ENCODE results near the gene TMEM117.

TMEM117 gene

DNA sequence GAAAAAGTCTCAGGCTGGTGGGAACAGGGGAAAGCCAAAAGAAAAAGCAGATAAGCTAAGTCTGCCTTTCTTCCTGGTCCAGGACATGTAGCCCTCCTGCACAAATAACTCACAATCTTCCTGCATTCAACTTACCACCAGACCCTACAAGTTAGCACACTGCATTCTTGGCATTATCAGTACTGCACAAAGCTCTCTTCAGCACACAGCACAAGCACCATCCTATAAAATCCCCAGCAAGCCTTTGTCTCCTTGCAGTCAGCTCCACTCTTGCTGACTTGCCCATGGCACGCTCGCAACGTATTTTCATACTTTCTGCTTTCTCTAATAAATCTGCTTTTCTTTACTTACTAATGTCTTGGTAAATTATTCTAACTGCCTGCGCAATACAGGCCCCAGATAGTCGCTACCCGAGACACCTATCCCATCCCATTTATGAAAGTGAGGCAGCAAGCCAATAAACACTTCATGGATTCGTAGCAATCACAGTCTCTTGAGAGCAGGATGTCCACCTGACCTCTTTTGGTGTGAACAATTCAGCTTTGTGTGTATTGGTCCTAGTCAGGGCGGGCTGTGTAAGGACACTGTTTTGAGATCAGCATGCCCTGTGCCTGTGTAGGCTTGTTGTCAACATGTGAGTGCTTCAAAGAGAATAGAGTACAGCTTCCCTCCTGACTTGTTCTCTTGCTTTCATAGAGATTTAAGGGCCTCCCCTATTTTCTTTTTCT, 49.0 kb downstream of the TMEM117 start:
- no peak for DNase-seq (ENCODE audit: low read depth)

GRCh38 chr12:43887397-43887796, 51.5 kb downstream of the TMEM117 start:
- DNase-seq (ENCODE audit: low read depth) = no peak

DNA sequence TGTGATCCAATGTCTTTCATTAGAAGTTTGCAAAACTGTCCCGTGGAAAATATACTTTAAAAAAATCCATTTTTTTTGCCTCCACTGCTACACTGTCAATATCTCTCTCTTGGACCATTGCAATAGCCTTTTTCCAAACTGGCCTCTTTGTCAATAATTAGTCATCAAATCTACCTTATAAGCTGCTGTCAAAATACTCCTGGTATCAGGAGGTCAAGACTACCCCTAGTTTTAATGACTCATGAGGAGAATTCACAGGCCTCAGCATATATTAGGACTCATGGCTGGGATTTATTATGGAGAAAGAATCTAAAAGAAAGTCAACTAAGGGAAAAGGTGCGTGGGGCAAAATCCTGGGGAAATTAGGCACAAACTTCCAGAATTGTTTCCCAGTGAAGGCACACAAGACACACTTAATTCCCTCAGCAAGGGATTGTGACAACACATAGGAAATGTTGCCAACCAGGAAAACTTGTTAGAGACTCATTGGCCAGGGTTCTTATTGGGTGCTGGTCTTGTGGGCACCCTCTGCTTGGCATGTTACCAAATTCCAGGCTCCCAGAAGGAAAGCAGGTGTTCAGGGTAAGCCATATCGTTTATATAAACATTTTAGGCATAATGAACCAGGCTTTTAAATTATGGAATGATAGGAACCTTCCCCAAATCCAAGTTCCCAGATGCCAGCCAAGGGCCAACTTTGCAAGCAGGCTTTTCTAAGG, 56.1 kb downstream of the TMEM117 start:
- no peak for DNase-seq (ENCODE audit: low read depth)

DNA sequence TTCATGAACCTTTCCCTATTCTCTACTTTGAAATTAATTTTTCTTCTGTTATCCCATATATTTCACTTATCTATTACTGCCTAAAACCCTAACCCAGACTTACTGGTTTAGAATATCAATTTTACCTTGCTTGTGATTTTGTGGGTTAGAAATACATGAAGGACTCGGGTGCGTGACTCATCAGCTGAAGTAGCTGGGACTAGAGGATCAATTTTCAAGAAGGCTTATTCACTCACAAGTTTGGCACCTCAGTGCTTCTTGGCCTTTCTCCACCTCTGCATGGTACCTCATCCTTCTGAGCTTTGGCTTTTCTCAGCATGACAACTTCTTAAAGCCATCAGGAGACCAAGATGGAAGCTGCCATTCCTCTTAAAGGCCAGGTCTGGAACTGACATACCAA, 57.8 kb downstream of the TMEM117 start:
- DNase-seq (ENCODE audit: low read depth) = peak; percentile 41

DNA sequence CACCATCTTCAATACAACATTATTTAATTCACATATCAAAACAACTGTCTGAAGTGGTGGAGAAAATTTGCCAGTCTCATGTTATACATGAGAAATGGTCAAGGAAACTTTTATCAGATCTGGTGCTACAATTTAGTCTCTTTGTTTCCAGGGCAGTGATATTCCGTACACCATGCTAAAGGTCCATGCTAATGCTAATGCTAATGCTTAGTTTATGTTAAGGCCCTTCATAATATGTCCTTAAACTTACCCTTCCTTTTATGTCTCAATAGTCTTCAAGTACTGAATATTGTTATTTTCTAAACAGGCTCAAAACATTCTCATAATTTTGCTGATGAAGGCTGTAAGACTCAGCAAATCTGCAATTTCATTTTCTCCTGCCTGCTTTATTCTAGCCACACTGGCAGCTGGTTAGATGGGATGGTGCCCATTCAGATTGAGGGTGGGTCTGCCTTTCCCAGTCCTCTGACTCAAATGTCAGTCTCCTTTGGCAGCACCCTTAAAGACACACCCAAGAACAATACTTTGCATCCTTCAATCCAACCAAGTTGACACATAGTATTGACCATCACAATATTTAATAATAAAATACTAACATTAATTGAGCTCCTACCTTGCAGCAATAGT, 59.8 kb downstream of the TMEM117 start:
- no peak for DNase-seq (ENCODE audit: low read depth)

DNA sequence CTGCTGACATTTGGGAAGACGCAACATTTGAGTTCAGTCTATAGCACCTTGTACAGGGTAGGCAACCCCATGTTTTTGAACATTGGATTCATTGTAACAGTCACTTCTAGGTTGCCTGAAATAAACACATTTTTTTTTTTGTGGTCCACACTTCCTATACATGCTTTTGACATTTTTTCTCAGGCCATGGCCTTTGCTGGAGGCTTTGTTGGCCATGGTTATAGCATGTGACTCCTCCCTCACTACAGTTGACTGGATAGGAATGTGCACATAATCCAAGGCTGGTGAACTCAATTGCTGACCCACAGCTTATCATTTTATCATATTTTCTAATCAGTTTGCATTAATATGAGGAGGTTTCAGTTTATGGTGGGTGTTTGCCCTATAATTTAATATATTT, 60.6 kb downstream of the TMEM117 start:
- peak; percentile 8 for DNase-seq (ENCODE audit: low read depth)

DNA sequence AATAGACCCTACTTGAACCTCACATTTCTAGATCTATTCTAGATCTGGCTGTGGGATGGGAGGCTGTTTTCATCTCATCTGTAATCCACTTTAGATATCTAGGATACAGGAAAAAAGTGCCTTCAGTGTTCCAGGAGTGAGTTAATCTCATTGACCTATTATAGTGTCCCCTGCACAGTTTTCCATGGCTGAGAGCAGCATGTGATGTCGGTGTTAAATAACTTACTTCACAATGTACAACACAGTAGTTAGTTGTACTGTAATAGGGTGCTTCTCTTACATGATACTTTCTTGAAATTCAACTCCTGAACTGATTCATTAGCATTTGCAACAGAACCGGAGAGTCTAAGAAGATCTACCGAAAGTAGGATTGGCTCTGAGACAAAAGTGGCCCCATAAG, 62.6 kb downstream of the TMEM117 start:
- no peak for DNase-seq (ENCODE audit: low read depth)

GRCh38 chr12:43899574-43899973, 63.7 kb downstream of the TMEM117 start:
- no peak for DNase-seq (ENCODE audit: low read depth)

DNA sequence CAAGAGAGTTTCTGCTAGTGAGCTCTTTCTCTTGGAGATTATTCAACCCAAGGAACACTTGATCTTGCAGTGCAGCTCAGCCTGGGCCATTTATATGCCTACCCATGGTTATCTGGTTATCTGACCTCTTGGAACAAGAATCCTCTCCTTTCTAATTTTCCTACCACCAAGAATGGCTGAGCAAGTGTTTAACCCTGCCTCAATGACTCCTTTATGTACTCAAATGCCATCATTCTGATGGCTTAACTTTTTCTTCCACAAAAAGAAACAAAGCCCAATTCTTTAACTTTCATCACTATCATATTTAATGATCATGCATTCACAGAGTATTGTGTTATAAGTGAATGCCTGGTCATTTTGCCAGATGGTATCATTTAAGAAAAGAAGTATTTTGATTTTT, 67.8 kb downstream of the TMEM117 start:
- DNase-seq (ENCODE audit: low read depth) = no peak

- DNase-seq (ENCODE audit: low read depth) = no peak
These were observed 77.0 kb downstream of the TMEM117 start for GRCh38 chr12:43912859-43913258.

- DNase-seq (ENCODE audit: low read depth) = no peak
These were observed 78.5 kb downstream of the TMEM117 start for GRCh38 chr12:43914391-43914790.

DNA sequence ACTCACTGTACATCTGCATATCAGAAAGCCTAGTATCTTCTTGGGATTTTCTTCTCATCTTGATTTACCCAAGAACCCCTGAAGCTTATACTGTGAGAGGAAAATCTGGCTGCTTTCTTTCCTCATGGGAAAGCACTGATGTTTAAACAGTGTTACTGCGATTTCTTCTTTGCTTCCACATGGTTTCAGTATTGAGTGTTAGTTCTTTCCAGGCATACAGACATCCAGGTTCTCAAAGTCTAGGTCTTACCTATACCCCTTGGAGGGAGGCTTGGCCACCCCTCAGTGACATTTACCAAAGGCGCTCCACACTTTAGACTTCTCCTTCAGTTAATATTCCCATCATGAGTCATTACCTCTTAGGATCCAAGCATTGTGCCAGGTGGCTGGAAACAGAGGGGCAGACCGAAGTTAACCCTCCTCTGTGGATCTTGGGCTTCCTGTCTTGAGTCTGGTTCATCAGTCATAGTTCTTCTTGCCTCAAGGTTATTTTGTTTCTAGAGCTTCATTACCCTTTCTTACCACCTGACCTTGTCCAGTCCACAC, 79.1 kb downstream of the TMEM117 start:
- DNase-seq (ENCODE audit: low read depth) = no peak

DNA sequence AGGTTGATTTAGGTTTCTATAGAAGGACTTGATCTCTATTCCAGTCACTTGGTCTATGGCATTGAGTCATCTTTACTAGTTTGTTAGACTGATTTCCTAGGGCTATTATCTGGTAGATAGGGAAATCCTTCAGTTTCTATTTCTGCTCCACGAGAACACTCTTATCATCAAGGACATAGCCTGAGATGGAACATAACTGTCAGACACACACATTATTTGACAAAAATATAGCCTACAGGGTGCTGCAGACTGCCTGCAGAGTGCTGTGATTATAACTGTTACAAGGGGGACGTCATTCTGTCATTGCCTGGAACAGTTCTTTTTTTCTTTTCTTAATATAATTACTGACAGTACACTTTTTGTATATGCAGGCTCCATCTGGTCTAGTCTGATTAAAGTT, 82.0 kb downstream of the TMEM117 start:
- no peak for DNase-seq (ENCODE audit: low read depth)

DNA sequence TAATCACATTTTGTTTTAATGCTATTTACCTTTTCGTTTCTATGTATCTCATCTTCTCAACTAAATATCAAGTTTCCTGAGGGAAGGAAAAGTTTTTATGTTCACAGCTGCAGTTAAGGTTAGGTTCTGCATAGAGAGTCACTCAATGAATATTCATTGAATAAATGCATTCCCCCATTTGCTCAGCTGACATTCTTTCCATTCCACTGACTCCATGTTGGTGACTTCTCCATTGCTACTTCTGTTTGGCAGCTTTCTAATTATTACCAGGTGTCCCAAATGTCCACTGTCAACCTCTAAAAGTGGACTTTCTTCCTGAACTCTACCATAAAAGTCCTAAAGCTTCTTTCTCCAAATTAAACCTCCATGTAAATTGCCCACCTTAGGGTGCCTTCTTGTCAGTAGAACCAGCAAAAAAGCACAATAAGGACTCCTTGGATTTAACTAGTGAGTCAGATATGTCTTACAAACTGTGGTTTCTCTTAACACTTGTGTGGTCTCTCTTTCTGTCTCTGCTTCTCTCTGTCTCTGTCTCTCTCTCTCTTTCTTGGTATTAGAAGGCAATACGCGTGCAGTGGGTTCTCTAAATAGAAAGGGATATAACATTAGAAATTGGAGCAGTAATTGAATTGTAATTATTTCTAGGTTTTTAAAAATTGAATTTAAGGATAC, 85.9 kb downstream of the TMEM117 start:
- DNase-seq (ENCODE audit: low read depth) = no peak

- no peak for DNase-seq (ENCODE audit: low read depth)
These were observed 94.2 kb downstream of the TMEM117 start for GRCh38 chr12:43930032-43930431.

DNA sequence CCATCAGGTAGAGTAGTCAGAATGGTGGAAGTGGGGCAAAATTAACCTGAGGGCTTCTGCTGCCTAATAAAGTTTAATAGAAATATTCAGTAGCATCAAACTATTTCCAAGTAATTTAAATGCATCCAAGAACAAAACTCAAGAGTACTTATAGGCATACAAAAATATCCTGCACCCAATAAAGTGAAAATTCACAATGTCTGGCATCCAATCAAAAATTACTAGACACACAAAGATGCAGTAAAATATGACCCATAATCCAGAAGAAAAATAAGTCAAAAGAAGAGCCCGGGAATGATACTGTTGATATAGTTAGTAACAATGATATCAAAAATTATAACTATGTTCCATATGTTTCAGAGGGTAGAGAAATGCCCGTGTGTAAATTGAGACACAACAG, 95.3 kb downstream of the TMEM117 start:
- no peak for DNase-seq (ENCODE audit: low read depth)

DNA sequence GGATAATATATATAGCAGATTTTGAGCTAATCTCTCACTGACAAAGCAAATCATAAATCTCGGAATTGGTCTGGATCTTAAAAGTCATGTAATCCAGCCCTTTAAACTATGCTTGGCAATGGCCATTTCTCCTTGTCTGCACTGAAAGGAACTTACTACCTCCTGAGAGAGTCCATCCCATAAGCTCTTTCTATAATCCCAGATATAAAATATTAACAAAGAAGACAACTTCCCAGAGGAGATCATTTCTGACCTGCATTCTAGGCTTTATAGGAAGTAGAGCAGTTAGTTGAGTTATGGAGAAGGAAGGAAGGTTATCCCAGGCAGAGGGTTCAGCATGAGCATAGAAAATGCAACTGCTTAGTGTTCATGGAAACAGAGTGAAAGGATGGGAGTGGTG, 99.7 kb downstream of the TMEM117 start:
- no peak for DNase-seq (ENCODE audit: low read depth)

DNA sequence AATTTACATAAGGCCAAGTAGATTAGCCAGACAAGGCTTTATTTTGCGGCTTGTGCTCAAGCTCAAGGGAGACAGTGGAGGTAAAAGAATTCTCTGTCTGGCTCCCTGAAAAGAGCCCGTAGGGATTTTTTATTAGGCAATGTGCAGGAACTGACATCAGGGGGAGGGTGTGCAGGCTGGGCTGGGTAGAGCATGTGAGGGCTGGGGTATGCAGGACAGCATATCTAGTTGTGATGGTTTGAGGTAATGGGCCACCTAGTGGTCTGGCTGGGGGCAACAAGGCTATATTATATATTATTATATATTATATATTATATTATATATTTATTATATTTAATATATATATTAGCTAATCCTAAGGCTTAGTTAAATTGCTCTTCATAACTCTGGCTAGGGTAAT, 102.1 kb downstream of the TMEM117 start:
- DNase-seq (ENCODE audit: low read depth) = no peak

DNA sequence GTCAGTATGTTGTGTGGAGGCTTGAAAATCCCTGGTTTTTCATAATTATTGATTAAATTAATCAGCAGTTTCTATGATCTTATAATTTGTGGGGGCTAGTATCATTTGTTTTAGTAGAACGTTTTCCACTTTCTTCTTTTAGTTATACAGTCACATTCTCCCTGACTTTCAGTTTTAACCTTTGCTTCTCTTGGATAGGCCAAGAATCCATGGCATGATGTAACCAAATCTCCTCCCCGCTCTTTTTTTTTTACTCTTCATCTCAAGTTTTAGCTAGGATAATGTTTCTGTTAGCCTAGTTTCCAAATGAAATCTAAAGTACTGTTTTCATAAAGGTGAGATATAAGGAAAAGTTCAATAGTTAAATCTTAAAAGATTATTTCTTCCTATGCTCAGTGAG, 106.5 kb downstream of the TMEM117 start:
- no peak for DNase-seq (ENCODE audit: low read depth)

GRCh38 chr12:43945983-43946382, 110.1 kb downstream of the TMEM117 start:
- DNase-seq (ENCODE audit: low read depth) = no peak

DNA sequence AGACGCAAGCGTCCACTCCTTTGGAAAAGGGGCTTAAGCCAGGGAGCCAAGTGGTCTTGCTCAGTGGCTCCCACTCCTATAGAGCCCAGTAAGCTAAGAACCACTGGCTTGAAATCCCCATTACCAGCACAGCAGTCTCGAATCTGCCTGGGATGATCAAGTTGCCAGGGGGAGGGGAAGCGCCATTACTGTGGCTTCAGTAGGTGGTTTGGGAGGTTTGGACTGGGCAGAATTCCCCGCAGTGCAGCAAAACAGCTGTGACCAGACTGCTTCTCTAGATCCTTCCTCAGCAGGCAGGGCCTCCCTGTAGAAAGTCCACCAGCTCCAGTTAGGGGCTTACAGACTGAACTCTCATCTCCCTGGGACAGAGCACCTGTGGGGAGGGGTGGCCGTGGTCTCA, 115.4 kb downstream of the TMEM117 start:
- no peak for DNase-seq (ENCODE audit: low read depth)

- peak; percentile 32 for DNase-seq (ENCODE audit: low read depth)
These were observed 122.0 kb downstream of the TMEM117 start for GRCh38 chr12:43957732-43958372.

Data from non-pigmented ciliary epithelial cell (primary cell).